ENCODE data around the gene RYR2. TPM values are rescaled to one million over a fixed set of nuclear protein-coding genes. Genes with fewer than 3 reads are reported as not detected.

RYR2 gene
- total and polyA plus RNA-seq, 2 donors (not counting 1 experiment from before 2014, with no cell fraction given): not detected

DNA sequence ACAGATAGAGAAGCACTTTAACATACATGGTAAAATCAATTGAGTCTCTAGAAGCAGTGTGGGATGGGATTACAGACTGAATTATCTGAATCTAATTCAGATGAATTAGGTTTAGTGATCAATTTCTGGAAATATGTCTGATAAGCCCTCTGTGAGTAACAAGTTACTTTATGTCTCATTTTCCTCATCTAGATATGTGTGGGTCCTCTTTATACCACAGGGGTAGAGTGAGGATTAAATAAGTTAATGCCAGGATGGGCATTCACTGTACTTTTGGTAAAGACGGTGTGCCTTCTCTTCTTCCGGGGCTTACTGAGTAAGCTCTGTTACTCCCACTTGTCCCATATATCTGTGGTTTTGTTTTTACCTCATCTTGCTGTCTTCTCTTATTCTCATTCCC lies 225.8 kb downstream of the RYR2 start:
- Histone ChIP-seq H3K4me3 (ENCODE audit: control extremely low read depth in 1 of 5, extremely low read depth in 1 of 5, insufficient read depth in 1 of 5, low read depth in 2 of 5, low read length in 4 of 5) (no peak overlapping the region), H3K27me3 (replicated peaks in 1 of 4; ENCODE audit: control extremely low read depth in 1 of 4, control insufficient read depth in 3 of 4, insufficient read depth in 4 of 4, low read length in 3 of 4) (no peaks in the 10 kb centered on the region), H3K27ac (ENCODE audit: low read length in 2 of 2) (no peak overlapping the region), H4K20me1 (ENCODE audit: control insufficient read depth, insufficient read depth, low read length, poor library complexity, severe bottlenecking) (no peaks in the 10 kb centered on the region), H3K9me3 (ENCODE audit: control extremely low read depth in 1 of 3, control insufficient read depth in 2 of 3, insufficient read depth in 1 of 3, low read length in 2 of 3) (no peaks in the 10 kb centered on the region), H3K9ac (ENCODE audit: low read length) (no peak overlapping the region), H2AFZ (ENCODE audit: insufficient read depth, low read depth, low read length, poor library complexity, severe bottlenecking) (no peak overlapping the region), H3K4me2 (replicated peaks; ENCODE audit: low read depth, low read length, poor library complexity, severe bottlenecking) (no peak overlapping the region), H3K4me1 (ENCODE audit: control insufficient read depth in 2 of 2, insufficient read depth in 2 of 2, low read length in 2 of 2) (no peaks in the 10 kb centered on the region), H3K79me2 (ENCODE audit: control insufficient read depth, insufficient read depth, low read length) (no peaks in the 10 kb centered on the region), H3K36me3 (replicated peaks in 1 of 2; ENCODE audit: control extremely low read depth in 1 of 2, control insufficient read depth in 1 of 2, extremely low read depth in 1 of 2, insufficient read depth in 2 of 2, low read length in 1 of 2) (no peaks in the 10 kb centered on the region)
- peaks cover 4% of the 10 kb centered on the region for H3K27me3 Mint-ChIP-seq
- TF ChIP-seq CTCF (IDR thresholded peaks at IDR 0.05) (no peak), EZH2 (IDR thresholded peaks at IDR 0.05; ENCODE audit: borderline replicate concordance, insufficient read depth, low read depth, low read length, poor library complexity, severe bottlenecking) (no peak)
- no CpG with 5 or more reads among the region's 2 CpGs for WGBS (ENCODE audit: insufficient coverage)
- CTCF ChIA-PET: no interaction called here
- no peaks in the 10 kb centered on the region for H3K4me1 Mint-ChIP-seq
- ATAC-seq (ENCODE audit: low read depth): no peak
- H3K9me3 Mint-ChIP-seq (ENCODE audit: insufficient read depth): no peaks in the 10 kb centered on the region
- H3K4me3 Mint-ChIP-seq: no peak overlapping the region
- intact Hi-C loops (cut with micrococcal nuclease): no loop called here
- POLR2A ChIA-PET: no interaction called here
- no peak overlapping the region for H3K27ac Mint-ChIP-seq
- DNase-seq: no peak

DNA sequence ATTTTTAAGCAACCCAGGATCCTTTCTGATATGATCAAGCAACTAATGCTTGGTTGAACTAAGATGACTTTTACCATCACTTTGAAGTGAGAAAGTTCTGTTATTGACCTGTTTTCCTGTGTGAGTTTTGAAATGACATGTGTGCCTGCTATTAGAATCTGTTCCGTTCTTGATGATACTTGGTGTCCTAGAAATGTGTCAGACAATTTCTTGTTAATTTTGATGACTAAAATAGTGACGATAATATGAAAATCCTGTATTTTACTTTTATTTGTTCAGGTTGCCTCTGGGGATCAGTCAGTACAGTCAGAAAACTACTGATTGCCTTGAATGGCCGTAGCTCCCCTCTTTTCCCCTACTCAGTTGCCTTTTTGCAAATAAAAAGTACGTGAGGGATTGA lies 228.0 kb downstream of the RYR2 start:
- H3K27ac Mint-ChIP-seq: no peak overlapping the region
- Histone ChIP-seq H3K4me2 (replicated peaks; ENCODE audit: low read depth, low read length, poor library complexity, severe bottlenecking) (no peak overlapping the region), H3K4me3 (ENCODE audit: control extremely low read depth in 1 of 5, extremely low read depth in 1 of 5, insufficient read depth in 1 of 5, low read depth in 2 of 5, low read length in 4 of 5) (no peak overlapping the region), H2AFZ (ENCODE audit: insufficient read depth, low read depth, low read length, poor library complexity, severe bottlenecking) (no peak overlapping the region), H3K9me3 (ENCODE audit: control extremely low read depth in 1 of 3, control insufficient read depth in 2 of 3, insufficient read depth in 1 of 3, low read length in 2 of 3) (no peaks in the 10 kb centered on the region), H3K36me3 (replicated peaks in 1 of 2; ENCODE audit: control extremely low read depth in 1 of 2, control insufficient read depth in 1 of 2, extremely low read depth in 1 of 2, insufficient read depth in 2 of 2, low read length in 1 of 2) (no peaks in the 10 kb centered on the region), H3K27ac (ENCODE audit: low read length in 2 of 2) (no peak overlapping the region), H3K79me2 (ENCODE audit: control insufficient read depth, insufficient read depth, low read length) (no peaks in the 10 kb centered on the region), H3K4me1 (ENCODE audit: control insufficient read depth in 2 of 2, insufficient read depth in 2 of 2, low read length in 2 of 2) (no peaks in the 10 kb centered on the region), H3K27me3 (replicated peaks in 1 of 4; ENCODE audit: control extremely low read depth in 1 of 4, control insufficient read depth in 3 of 4, insufficient read depth in 4 of 4, low read length in 3 of 4) (no peaks in the 10 kb centered on the region), H3K9ac (ENCODE audit: low read length) (no peak overlapping the region), H4K20me1 (ENCODE audit: control insufficient read depth, insufficient read depth, low read length, poor library complexity, severe bottlenecking) (no peaks in the 10 kb centered on the region)
- CTCF ChIA-PET: no interaction called here
- DNase-seq (no peak), ATAC-seq (ENCODE audit: low read depth) (no peak)
- intact Hi-C loops (cut with micrococcal nuclease): no loop called here
- H3K27me3 Mint-ChIP-seq: peaks cover 4% of the 10 kb centered on the region
- H3K9me3 Mint-ChIP-seq (ENCODE audit: insufficient read depth): no peaks in the 10 kb centered on the region
- WGBS (ENCODE audit: insufficient coverage): no CpG with 5 or more reads among the region's 4 CpGs
- no peaks in the 10 kb centered on the region for H3K4me1 Mint-ChIP-seq
- POLR2A ChIA-PET: no interaction called here
- no peak overlapping the region for H3K4me3 Mint-ChIP-seq
- no peak for TF ChIP-seq CTCF (IDR thresholded peaks at IDR 0.05)
- no peak for TF ChIP-seq EZH2 (IDR thresholded peaks at IDR 0.05; ENCODE audit: borderline replicate concordance, insufficient read depth, low read depth, low read length, poor library complexity, severe bottlenecking)
